Measurements from ENCODE around the gene CSRNP2.

- TF ChIP-seq CTCF (IDR thresholded peaks at IDR 0.05): no peak
- TF ChIP-seq POLR2A (IDR thresholded peaks at IDR 0.05): no peak
Observed at GRCh38 chr12:51131745-51132521, 48.5 kb upstream of the CSRNP2 start.

Data from uterus (tissue), 2 donors.